Measurements from ENCODE around the gene ARHGAP18. TPM values are rescaled to one million over a fixed set of nuclear protein-coding genes. Genes with fewer than 3 reads are reported as not detected.
A peak's percentile ranks its signal among the peaks of the same experiment; 100 is the strongest.

ARHGAP18 gene
- total RNA-seq, 1 donor from 2014 or later, result 60.8 TPM

GRCh38 chr6:129673748-129674147 lies 36.2 kb downstream of the ARHGAP18 start:
- no peaks in the 10 kb centered on the region for H3K9me3 ChIP-seq
- H3K27ac ChIP-seq, result peak overlapping the region; percentile 74
- H3K36me3 ChIP-seq, result no peaks in the 10 kb centered on the region
- ATAC-seq, result no peak
- DNase-seq, result no peak
- H3K4me3 ChIP-seq, result no peak overlapping the region
- intact Hi-C loops (cut with DNase I), result no loop called here
- peaks cover 38% of the 10 kb centered on the region for H3K4me1 ChIP-seq
- no peak for TF ChIP-seq CTCF (IDR thresholded peaks at IDR 0.05)
- H3K27me3 ChIP-seq, result no peaks in the 10 kb centered on the region

- no peak for TF ChIP-seq CTCF (IDR thresholded peaks at IDR 0.05)
- H3K27ac ChIP-seq, result peak overlapping the region; percentile 74
- intact Hi-C loops (cut with DNase I), result no loop called here
- no peaks in the 10 kb centered on the region for H3K9me3 ChIP-seq
- no peaks in the 10 kb centered on the region for H3K36me3 ChIP-seq
- no peak for DNase-seq
- no peak for ATAC-seq
- H3K4me1 ChIP-seq, result peaks cover 34% of the 10 kb centered on the region
- H3K27me3 ChIP-seq, result no peaks in the 10 kb centered on the region
- no peak overlapping the region for H3K4me3 ChIP-seq
Measured at GRCh38 chr6:129672881-129673631, 36.9 kb downstream of the ARHGAP18 start.

- Histone ChIP-seq H3K9me3 (no peaks in the 10 kb centered on the region), H3K27ac (peak overlapping the region; percentile 74), H3K4me1 (peaks cover 33% of the 10 kb centered on the region), H3K36me3 (no peaks in the 10 kb centered on the region), H3K4me3 (no peak overlapping the region), H3K27me3 (no peaks in the 10 kb centered on the region)
- ATAC-seq (peak; percentile 70), DNase-seq (no peak)
- intact Hi-C loops (cut with DNase I), result no loop called here
- TF ChIP-seq CTCF (IDR thresholded peaks at IDR 0.05), result no peak
Measured at GRCh38 chr6:129672341-129672682, 37.7 kb downstream of the ARHGAP18 start.

DNA sequence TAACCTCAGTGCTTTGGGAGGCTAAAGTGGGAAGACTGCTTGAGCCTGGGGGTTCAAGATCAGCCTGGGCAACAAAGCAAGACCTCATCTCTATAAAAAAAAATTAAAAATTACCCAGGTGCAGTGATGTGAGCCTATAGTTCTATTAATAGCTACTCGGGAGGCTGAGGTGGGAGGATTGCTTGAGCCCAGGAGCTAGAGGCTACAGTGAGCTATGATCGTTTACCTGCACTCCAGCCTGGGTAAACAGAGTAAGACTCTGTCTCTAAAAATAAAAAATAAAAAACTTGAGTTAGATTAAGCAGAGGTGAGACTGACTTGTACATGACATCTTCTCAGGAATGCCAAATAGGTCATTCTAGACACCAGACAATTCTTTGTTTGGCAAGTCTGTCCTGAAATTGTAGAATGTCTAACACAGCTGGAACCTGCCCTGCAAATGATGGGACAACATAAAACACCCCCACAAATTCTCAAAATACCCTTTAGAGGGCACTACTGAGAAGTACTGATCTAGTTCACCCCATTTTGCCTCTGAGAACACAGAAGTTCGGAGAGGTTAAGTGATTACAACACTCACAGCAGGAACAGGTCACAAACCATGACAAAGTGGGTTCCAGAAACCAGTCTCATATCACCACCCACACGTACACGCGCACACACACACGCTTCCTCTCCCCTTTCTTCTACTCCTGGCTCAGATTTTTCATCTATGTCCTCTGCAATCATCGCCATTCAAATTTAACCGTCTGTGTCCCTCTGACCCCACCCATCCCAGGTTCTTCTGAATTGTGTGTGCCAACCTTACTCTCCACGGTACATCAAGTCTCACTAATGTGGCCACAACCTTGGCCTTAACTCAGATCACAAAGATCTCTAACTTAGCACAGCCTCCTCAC lies 38.3 kb downstream of the ARHGAP18 start:
- intact Hi-C loops (cut with DNase I), result no loop called here
- peak; percentile 93 for ATAC-seq
- no peaks in the 10 kb centered on the region for H3K9me3 ChIP-seq

GRCh38 chr6:129670634-129671033 lies 39.3 kb downstream of the ARHGAP18 start:
- DNase-seq (no peak), ATAC-seq (no peak)
- no peak for TF ChIP-seq CTCF (IDR thresholded peaks at IDR 0.05)
- peaks cover 31% of the 10 kb centered on the region for H3K4me1 ChIP-seq
- no peak overlapping the region for H3K4me3 ChIP-seq
- H3K9me3 ChIP-seq, result no peaks in the 10 kb centered on the region
- no peaks in the 10 kb centered on the region for H3K27me3 ChIP-seq
- H3K27ac ChIP-seq, result no peak overlapping the region
- no peaks in the 10 kb centered on the region for H3K36me3 ChIP-seq
- intact Hi-C loops (cut with DNase I), result no loop called here

More for the DNA sequence above, 38.3 kb downstream of the ARHGAP18 start:
- Histone ChIP-seq H3K27ac (peak overlapping the region; percentile 74), H3K27me3 (no peaks in the 10 kb centered on the region), H3K4me1 (peaks cover 31% of the 10 kb centered on the region), H3K36me3 (no peaks in the 10 kb centered on the region), H3K4me3 (no peak overlapping the region)
- TF ChIP-seq CTCF (IDR thresholded peaks at IDR 0.05), result peak; percentile 38
- peak; percentile 82 for DNase-seq
